ENCODE data around the gene POC1A. TPM values are rescaled to one million over a fixed set of nuclear protein-coding genes. Genes with fewer than 3 reads are reported as not detected.
A peak's percentile ranks its signal among the peaks of the same experiment; 100 is the strongest.
"Not testable (repeated sequence)": the region's sequence is repeated elsewhere in the genome, so short reads cannot be mapped to it uniquely, and the experiment has no call there.

POC1A gene
- total RNA-seq, 8 experiments from 2014 or later, result 1.2 to 13.2 (median 3.0) TPM

GRCh38 chr3:52167240-52167639 lies 13.0 kb upstream of the POC1A start:
- no peak for ATAC-seq (replicated peaks in 6 of 8)
- WGBS, 10 experiments, result 6 to 100% (median 50%) methylated on average over 1 to 9 of the region's 9 CpGs; no CpG with 5 or more reads in 3 of the 10 experiments
- H3K4me1 ChIP-seq (replicated peaks in 1 of 2), result no peaks in the 10 kb centered on the region
- no peak overlapping the region for H3K4me3 ChIP-seq
- H3K27ac ChIP-seq, result no peak overlapping the region
- in situ Hi-C loops (cut with MboI; ENCODE audit: low pct_unique_long_range_greater_than_20kb in 2 of 9, low sequenced_read_pairs in 9 of 9, unreplicated experiment in 9 of 9), result no loop called here

GRCh38 chr3:52162250-52162872 lies 8.1 kb upstream of the POC1A start:
- Histone ChIP-seq H3K4me1 (replicated peaks in 1 of 2) (no peaks in the 10 kb centered on the region), H3K4me3 (no peak overlapping the region), H3K27ac (no peak overlapping the region)
- peak in 1 of 8 experiments; percentile 16 for ATAC-seq (replicated peaks in 6 of 8)
- in situ Hi-C loops (cut with MboI; ENCODE audit: low pct_unique_long_range_greater_than_20kb in 2 of 9, low sequenced_read_pairs in 9 of 9, unreplicated experiment in 9 of 9), result no loop called here
- WGBS, 10 experiments, result 66 to 100% (median 97%) methylated on average over 1 to 3 of the region's 7 CpGs; no CpG with 5 or more reads in 6 of the 10 experiments

DNA sequence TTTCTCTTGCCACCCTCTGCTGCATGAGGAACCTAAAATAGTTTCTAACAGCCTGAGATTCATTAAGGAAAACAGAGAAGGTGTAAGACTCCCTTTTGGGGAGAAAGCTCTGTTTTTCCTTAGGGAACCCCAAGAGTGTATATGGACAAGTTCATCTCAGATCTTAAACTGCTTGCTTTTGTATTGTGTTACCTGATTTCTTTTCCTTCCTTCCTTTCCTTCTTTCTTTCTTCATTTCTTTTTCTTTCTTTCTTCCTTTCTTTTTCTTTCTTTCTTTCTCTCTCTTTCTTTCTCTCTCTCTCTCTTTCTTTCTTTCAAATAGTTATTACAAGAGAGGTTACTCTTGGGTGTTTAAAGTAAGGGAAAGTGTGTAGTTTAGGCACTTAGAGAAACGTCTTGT lies 5.3 kb upstream of the POC1A start:
- WGBS, 10 experiments, result 0 to 50% (median 11%) methylated on average over 1 of the region's 1 CpG; no CpG with 5 or more reads in 2 of the 10 experiments
- Histone ChIP-seq H3K4me1 (replicated peaks in 1 of 2) (peaks cover 0 to 3% of the 10 kb centered on the region in 2 donors), H3K27ac (no peak overlapping the region), H3K4me3 (no peak overlapping the region)
- in situ Hi-C loops (cut with MboI; ENCODE audit: low pct_unique_long_range_greater_than_20kb in 2 of 9, low sequenced_read_pairs in 9 of 9, unreplicated experiment in 9 of 9), result no loop called here
- no peak for ATAC-seq (replicated peaks in 6 of 8)

DNA sequence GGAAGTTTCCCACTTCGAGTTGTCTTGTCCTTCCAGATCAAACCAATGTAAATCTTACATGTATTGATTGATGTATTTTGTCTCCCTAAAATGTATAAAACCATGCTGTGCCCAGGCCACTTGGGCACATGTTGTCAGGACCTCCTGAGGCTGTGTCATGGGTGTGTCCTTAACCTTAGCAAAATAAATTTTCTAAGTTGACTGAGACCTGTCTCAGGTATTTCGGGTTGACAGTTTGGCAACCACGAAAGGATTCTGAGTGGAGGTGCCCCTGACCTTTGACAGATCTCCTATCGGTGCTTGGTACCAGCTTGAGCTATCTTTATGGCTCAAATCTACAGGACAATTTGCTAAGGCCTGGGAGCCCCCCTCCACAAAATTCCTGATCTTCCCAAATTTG lies 1.7 kb upstream of the POC1A start:
- H3K4me3 ChIP-seq, result no peak overlapping the region
- no peak for ATAC-seq (replicated peaks in 6 of 8)
- no peak overlapping the region for H3K27ac ChIP-seq
- in situ Hi-C loops (cut with MboI; ENCODE audit: low pct_unique_long_range_greater_than_20kb in 2 of 9, low sequenced_read_pairs in 9 of 9, unreplicated experiment in 9 of 9), result no loop called here
- H3K4me1 ChIP-seq (replicated peaks in 1 of 2), result peaks cover 3 to 4% of the 10 kb centered on the region in 2 donors
- WGBS, 10 experiments, result 80 to 100% (median 97%) methylated on average over 1 to 4 of the region's 4 CpGs; no CpG with 5 or more reads in 2 of the 10 experiments

DNA sequence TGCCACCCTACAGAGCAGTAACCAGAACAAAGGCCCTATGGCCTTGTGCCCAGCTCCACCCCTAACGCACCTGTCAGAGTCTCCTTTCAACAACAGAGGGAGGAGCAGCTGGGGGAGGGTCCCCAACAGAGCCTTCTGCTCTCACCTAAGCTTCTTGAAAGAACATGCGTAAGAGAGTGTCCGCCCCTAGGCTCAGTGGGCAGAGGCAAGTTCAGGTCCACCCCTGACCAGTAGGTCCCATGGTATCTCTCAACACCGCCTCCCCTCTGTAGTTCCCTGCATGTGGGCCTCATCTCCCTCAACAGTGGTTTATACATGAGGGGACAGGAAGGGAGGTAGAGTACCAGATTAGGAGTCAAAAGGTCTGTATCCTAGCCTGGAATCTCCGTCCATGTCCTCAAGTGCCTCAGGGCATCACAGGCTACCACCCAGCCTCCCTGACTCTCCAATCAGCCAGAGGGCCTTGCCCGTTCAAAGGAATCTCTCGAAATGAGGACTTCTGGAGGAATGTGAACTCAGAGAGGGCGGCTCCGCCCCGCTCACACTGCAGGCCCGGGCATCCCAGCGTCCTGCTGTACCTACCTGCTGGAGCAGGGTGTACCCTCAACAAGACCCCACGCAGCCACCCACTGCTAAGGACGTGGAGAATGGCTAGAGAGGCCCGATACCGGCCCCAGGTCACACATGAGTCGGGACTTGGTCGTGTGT lies 680 bp downstream of the POC1A start:
- ATAC-seq (replicated peaks in 6 of 8), result peak in 3 of 8 experiments; percentile 3 to 33 (median 28)
- 0 to 80% (median 6%) methylated on average over 1 to 7 of the region's 18 CpGs; no CpG with 5 or more reads in 3 of the 10 experiments for WGBS, 10 experiments
- Histone ChIP-seq H3K4me1 (replicated peaks in 1 of 2) (peaks cover 3 to 4% of the 10 kb centered on the region in 2 donors), H3K27ac (no peak overlapping the region), H3K4me3 (peak overlapping the region; percentile 76 to 82 (median 80))
- in situ Hi-C loops (cut with MboI; ENCODE audit: low pct_unique_long_range_greater_than_20kb in 2 of 9, low sequenced_read_pairs in 9 of 9, unreplicated experiment in 9 of 9), result no loop called here

GRCh38 chr3:52151991-52152390 lies 2.2 kb downstream of the POC1A start:
- H3K4me3 ChIP-seq; H3K27ac ChIP-seq; in situ Hi-C loops (cut with MboI; ENCODE audit: low pct_unique_long_range_greater_than_20kb in 2 of 9, low sequenced_read_pairs in 9 of 9, unreplicated experiment in 9 of 9); ATAC-seq (replicated peaks in 6 of 8); H3K4me1 ChIP-seq (replicated peaks in 1 of 2): not testable (repeated sequence)
- 100% methylated on average over 1 to 2 of the region's 4 CpGs; no CpG with 5 or more reads in 5 of the 10 experiments for WGBS, 10 experiments

DNA sequence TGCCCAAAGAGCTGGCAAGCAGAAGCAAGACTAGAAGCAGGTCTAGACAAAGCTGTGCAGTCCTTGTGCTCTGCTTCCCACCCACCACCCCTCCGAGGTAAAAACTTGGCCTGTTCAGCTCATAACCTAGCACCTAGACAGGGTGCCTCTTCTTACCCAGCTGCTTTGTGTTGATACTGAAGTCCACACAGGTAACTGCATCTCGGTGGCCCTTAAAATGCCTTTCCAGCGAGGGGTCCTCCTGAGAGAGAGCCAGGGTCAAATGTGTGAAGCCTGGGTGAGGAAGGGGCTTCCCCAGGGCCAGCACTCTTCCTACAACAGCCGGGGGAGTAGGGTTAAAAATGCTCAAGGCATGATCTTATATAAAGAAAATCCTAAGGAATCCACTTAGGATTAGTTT lies 3.4 kb downstream of the POC1A start:
- in situ Hi-C loops (cut with MboI; ENCODE audit: low pct_unique_long_range_greater_than_20kb in 2 of 9, low sequenced_read_pairs in 9 of 9, unreplicated experiment in 9 of 9), result no loop called here
- no peak overlapping the region for H3K4me3 ChIP-seq
- no peak overlapping the region for H3K27ac ChIP-seq
- 80 to 100% (median 96%) methylated on average over 1 to 4 of the region's 4 CpGs; no CpG with 5 or more reads in 3 of the 10 experiments for WGBS, 10 experiments
- peaks cover 3 to 4% of the 10 kb centered on the region in 2 donors for H3K4me1 ChIP-seq (replicated peaks in 1 of 2)
- ATAC-seq (replicated peaks in 6 of 8), result no peak

- Histone ChIP-seq H3K4me3 (no peak overlapping the region), H3K27ac (no peak overlapping the region), H3K4me1 (replicated peaks in 1 of 2) (peaks cover 3 to 4% of the 10 kb centered on the region in 2 donors)
- WGBS, 10 experiments, result 20 to 100% (median 92%) methylated on average over 1 to 2 of the region's 3 CpGs; no CpG with 5 or more reads in 5 of the 10 experiments
- no peak for ATAC-seq (replicated peaks in 6 of 8)
- in situ Hi-C loops (cut with MboI; ENCODE audit: low pct_unique_long_range_greater_than_20kb in 2 of 9, low sequenced_read_pairs in 9 of 9, unreplicated experiment in 9 of 9), result no loop called here
These were observed 3.9 kb downstream of the POC1A start for GRCh38 chr3:52150357-52150756.

- no peak overlapping the region for H3K4me3 ChIP-seq
- 90 to 100% (median 97%) methylated on average over 1 to 7 of the region's 11 CpGs; no CpG with 5 or more reads in 4 of the 10 experiments for WGBS, 10 experiments
- peaks cover 0 to 4% of the 10 kb centered on the region in 2 donors for H3K4me1 ChIP-seq (replicated peaks in 1 of 2)
- in situ Hi-C loops (cut with MboI; ENCODE audit: low pct_unique_long_range_greater_than_20kb in 2 of 9, low sequenced_read_pairs in 9 of 9, unreplicated experiment in 9 of 9), result loop anchor here in 7 of 9 experiments (10.0 to 25.0 kb wide), 2 partner anchors 137 to 145 kb away; no protein-coding TSS in a partner anchor
- ATAC-seq (replicated peaks in 6 of 8), result no peak
- no peak overlapping the region for H3K27ac ChIP-seq
These were observed 4.5 kb downstream of the POC1A start for GRCh38 chr3:52149726-52150125.

DNA sequence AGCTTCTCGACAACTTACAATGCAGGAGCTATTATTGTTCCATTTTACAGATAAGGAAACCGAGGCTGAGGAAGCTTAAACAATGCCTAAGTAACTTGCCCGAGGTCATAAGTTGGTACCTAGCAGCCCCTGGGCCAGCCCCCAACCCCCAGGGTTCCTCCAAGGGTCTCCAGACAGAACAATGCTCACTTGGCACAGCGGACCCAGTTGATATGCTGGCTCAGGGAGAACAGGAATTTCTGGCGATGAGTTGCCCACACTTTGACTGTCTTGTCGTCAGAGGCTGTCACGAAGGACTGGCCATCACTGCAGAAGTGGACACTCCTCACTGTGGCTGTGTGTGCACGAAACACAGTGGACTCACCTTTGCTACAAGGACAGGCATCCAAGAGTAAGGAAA lies 5.2 kb downstream of the POC1A start:
- in situ Hi-C loops (cut with MboI; ENCODE audit: low pct_unique_long_range_greater_than_20kb in 2 of 9, low sequenced_read_pairs in 9 of 9, unreplicated experiment in 9 of 9), result loop anchor here in 7 of 9 experiments (10.0 to 25.0 kb wide), 2 partner anchors 137 to 144 kb away; no protein-coding TSS in a partner anchor
- Histone ChIP-seq H3K27ac (no peak overlapping the region), H3K4me1 (replicated peaks in 1 of 2) (peaks cover 2 to 6% of the 10 kb centered on the region in 2 donors), H3K4me3 (no peak overlapping the region)
- ATAC-seq (replicated peaks in 6 of 8), result no peak
- WGBS, 10 experiments, result 60 to 100% (median 85%) methylated on average over 1 to 4 of the region's 8 CpGs; no CpG with 5 or more reads in 3 of the 10 experiments

GRCh38 chr3:52147804-52148203 lies 6.4 kb downstream of the POC1A start:
- ATAC-seq (replicated peaks in 6 of 8), result no peak
- 56 to 100% (median 71%) methylated on average over 2 to 8 of the region's 8 CpGs; no CpG with 5 or more reads in 1 of the 10 experiments for WGBS, 10 experiments
- H3K4me1 ChIP-seq (replicated peaks in 1 of 2), result peaks cover 3 to 4% of the 10 kb centered on the region in 2 donors
- H3K27ac ChIP-seq, result no peak overlapping the region
- in situ Hi-C loops (cut with MboI; ENCODE audit: low pct_unique_long_range_greater_than_20kb in 2 of 9, low sequenced_read_pairs in 9 of 9, unreplicated experiment in 9 of 9), result loop anchor here in 7 of 9 experiments (10.0 to 25.0 kb wide), 2 partner anchors 136 to 143 kb away; no protein-coding TSS in a partner anchor
- H3K4me3 ChIP-seq, result no peak overlapping the region

GRCh38 chr3:52146811-52147210 lies 7.4 kb downstream of the POC1A start:
- in situ Hi-C loops (cut with MboI; ENCODE audit: low pct_unique_long_range_greater_than_20kb in 2 of 9, low sequenced_read_pairs in 9 of 9, unreplicated experiment in 9 of 9), result loop anchor here in 7 of 9 experiments (10.0 to 25.0 kb wide), 2 partner anchors 135 to 142 kb away; no protein-coding TSS in a partner anchor
- no peak overlapping the region for H3K4me3 ChIP-seq
- peaks cover 3 to 4% of the 10 kb centered on the region in 2 donors for H3K4me1 ChIP-seq (replicated peaks in 1 of 2)
- ATAC-seq (replicated peaks in 6 of 8), result no peak
- H3K27ac ChIP-seq, result no peak overlapping the region
- WGBS, 10 experiments, result 86 to 100% (median 89%) methylated on average over 1 to 11 of the region's 13 CpGs; no CpG with 5 or more reads in 3 of the 10 experiments

DNA sequence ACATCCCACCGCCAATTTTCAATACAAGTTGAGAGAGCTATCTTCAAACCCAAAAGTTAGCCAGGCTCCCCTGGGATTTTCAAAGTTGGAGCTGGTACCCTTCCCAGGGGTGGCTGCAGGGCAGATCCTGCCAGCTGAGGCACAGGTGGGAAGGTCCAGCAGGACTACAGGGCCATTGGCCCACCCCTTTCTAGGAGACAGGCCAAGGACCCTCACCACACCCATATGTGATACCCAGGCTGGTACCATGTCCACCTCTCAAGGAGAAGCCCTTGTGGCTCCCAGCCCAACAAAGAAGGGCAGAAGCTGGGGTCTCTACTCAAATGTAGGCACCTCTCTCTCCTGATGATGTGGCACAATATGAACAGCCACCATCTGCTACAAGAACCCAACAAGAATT lies 8.0 kb downstream of the POC1A start:
- Histone ChIP-seq H3K27ac (no peak overlapping the region), H3K4me3 (no peak overlapping the region), H3K4me1 (replicated peaks in 1 of 2) (peaks cover 3 to 4% of the 10 kb centered on the region in 2 donors)
- WGBS, 10 experiments, result 80 to 100% (median 100%) methylated on average over 1 of the region's 1 CpG; no CpG with 5 or more reads in 7 of the 10 experiments
- ATAC-seq (replicated peaks in 6 of 8), result no peak
- in situ Hi-C loops (cut with MboI; ENCODE audit: low pct_unique_long_range_greater_than_20kb in 2 of 9, low sequenced_read_pairs in 9 of 9, unreplicated experiment in 9 of 9), result loop anchor here in 7 of 9 experiments (10.0 to 25.0 kb wide), 2 partner anchors 134 to 141 kb away; no protein-coding TSS in a partner anchor

Data from motor neuron (in vitro differentiated cells).